ENCODE measurements around the gene CDC34. TPM values are rescaled to one million over a fixed set of nuclear protein-coding genes. Genes with fewer than 3 reads are reported as not detected.

CDC34 gene
- total RNA-seq, 1 experiment from 2014 or later: 93.3 TPM

DNA sequence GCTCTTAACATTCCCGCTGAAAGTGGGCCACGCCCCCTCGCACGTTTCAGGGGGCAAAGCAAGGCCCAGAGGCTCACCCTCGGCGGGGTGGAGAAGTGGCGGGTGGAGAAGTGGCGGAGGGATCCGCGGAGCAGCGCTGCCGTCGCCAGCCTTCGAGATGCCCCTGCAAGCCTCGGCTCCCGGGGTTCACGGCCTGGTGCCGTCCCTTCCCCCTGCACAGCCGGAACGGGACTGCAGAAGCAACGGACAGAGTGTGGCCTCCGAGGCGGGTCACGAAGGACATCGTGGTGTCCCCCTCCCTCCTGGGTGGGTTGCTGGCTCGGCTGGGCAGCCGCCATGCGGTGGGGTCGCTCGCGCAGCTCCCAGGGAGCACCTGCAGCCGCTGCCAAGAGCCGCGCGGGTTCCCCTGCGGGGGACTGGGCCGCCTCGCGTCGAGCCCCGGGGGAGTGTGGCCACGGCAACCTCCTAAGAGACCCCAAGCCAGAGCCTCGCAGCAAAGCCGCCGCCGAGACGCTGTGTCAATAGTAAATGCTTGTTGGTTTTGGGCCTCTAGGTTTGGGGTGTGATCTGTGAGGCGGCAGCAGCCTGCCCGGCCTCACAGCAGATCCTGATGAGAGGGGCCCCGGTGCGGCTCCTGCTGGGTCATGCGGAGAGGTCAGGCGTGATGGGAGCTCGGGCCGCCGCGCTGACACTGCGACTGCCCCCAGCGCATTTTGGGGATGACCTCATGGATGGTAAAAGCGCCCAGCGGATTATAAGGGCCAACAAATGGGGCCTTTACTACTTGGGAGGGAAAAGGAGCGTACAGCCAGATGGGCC, 18.8 kb upstream of the CDC34 start:
- no peaks in the 10 kb centered on the region for H3K27me3 ChIP-seq (ENCODE audit: insufficient read depth, low read depth)
- POLR2A ChIA-PET (ENCODE audit: unreplicated experiment): no interaction called here
- BruUV-seq (replicated peaks): no TSS peak
- no peaks in the 10 kb centered on the region for H3K9me2 ChIP-seq (ENCODE audit: insufficient read depth)
- H4K20me1 ChIP-seq (ENCODE audit: insufficient read depth): no peaks in the 10 kb centered on the region
- no peak overlapping the region for H3K4me3 ChIP-seq
- H3K36me3 ChIP-seq (ENCODE audit: low read depth): no peaks in the 10 kb centered on the region
- H3K4me1 ChIP-seq (replicated peaks; ENCODE audit: insufficient read depth): no peaks in the 10 kb centered on the region
- H3K4me2 ChIP-seq: no peak overlapping the region
- H3K27ac ChIP-seq: no peak overlapping the region
- no peak for DNase-seq
- no peaks in the 10 kb centered on the region for H3K9me3 ChIP-seq (ENCODE audit: insufficient read depth, low read depth)
- CTCF ChIA-PET: no interaction called here
- TF ChIP-seq EZH2 (IDR thresholded peaks at IDR 0.05; ENCODE audit: low read depth): no peak
- TF ChIP-seq, protein P1, sequence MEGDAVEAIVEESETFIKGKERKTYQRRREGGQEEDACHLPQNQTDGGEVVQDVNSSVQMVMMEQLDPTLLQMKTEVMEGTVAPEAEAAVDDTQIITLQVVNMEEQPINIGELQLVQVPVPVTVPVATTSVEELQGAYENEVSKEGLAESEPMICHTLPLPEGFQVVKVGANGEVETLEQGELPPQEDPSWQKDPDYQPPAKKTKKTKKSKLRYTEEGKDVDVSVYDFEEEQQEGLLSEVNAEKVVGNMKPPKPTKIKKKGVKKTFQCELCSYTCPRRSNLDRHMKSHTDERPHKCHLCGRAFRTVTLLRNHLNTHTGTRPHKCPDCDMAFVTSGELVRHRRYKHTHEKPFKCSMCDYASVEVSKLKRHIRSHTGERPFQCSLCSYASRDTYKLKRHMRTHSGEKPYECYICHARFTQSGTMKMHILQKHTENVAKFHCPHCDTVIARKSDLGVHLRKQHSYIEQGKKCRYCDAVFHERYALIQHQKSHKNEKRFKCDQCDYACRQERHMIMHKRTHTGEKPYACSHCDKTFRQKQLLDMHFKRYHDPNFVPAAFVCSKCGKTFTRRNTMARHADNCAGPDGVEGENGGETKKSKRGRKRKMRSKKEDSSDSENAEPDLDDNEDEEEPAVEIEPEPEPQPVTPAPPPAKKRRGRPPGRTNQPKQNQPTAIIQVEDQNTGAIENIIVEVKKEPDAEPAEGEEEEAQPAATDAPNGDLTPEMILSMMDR (conservative IDR thresholded peaks at IDR 0.05): no peak
- H2AFZ ChIP-seq: no peak overlapping the region
- H3K79me2 ChIP-seq (ENCODE audit: low read depth): peaks cover 6% of the 10 kb centered on the region
- H3F3A ChIP-seq (ENCODE audit: insufficient read depth, low read depth): peaks cover 12% of the 10 kb centered on the region; the same call in 1 of the 2 replicates
- intact Hi-C loops (cut with micrococcal nuclease; ENCODE audit: unreplicated experiment): no loop called here

DNA sequence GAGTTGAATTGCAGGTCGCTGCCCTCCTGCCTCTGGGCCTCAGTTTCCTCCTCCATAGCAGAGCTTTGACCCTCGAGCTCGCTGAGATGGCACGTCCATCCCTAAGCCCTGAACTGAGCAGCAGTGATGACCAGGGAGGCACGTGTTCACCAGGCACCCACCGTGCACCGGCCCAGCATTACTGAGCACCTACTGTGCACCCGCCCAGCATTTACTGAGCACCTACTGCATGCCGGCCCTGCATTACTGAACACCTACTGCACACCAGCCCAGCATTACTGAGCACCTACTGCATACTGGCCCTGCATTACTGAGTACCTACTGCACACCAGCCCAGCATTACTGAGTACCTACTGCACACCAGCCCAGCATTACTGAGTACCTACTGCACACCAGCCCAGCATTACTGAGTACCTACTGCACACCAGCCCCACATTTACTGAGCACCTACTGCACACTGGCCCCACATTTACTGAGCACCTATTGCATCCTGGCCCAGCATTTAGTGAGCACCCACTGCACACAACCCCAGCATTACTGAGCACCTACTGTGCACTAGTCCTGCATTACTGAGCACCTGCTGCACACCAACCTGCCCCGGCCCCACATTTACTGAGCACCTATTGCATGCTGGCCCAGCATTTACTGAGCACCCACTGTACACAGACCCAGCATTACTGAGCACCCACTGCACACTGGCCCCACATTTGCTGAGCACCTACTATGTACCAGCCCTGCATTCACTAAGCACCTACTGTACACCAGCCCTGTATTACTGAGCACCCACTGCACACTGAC, 18.0 kb upstream of the CDC34 start:
- no peaks in the 10 kb centered on the region for H3K27me3 ChIP-seq (ENCODE audit: insufficient read depth, low read depth)
- peaks cover 12% of the 10 kb centered on the region; the same call in 1 of the 2 replicates for H3F3A ChIP-seq (ENCODE audit: insufficient read depth, low read depth)
- no peaks in the 10 kb centered on the region for H3K4me1 ChIP-seq (replicated peaks; ENCODE audit: insufficient read depth)
- no peaks in the 10 kb centered on the region for H3K36me3 ChIP-seq (ENCODE audit: low read depth)
- H2AFZ ChIP-seq: no peak overlapping the region
- POLR2A ChIA-PET (ENCODE audit: unreplicated experiment): no interaction called here
- H3K9me2 ChIP-seq (ENCODE audit: insufficient read depth): no peaks in the 10 kb centered on the region
- no peaks in the 10 kb centered on the region for H3K79me2 ChIP-seq (ENCODE audit: low read depth)
- H3K9me3 ChIP-seq (ENCODE audit: insufficient read depth, low read depth): no peaks in the 10 kb centered on the region
- CTCF ChIA-PET: no interaction called here
- H4K20me1 ChIP-seq (ENCODE audit: insufficient read depth): no peaks in the 10 kb centered on the region
- no peak overlapping the region for H3K27ac ChIP-seq
- no TSS peak for BruUV-seq (replicated peaks)
- DNase-seq: no peak
- no peak for TF ChIP-seq EZH2 (IDR thresholded peaks at IDR 0.05; ENCODE audit: low read depth)
- TF ChIP-seq, protein P1 (conservative IDR thresholded peaks at IDR 0.05): no peak
- H3K4me2 ChIP-seq: no peak overlapping the region
- no peak overlapping the region for H3K4me3 ChIP-seq
- intact Hi-C loops (cut with micrococcal nuclease; ENCODE audit: unreplicated experiment): no loop called here

DNA sequence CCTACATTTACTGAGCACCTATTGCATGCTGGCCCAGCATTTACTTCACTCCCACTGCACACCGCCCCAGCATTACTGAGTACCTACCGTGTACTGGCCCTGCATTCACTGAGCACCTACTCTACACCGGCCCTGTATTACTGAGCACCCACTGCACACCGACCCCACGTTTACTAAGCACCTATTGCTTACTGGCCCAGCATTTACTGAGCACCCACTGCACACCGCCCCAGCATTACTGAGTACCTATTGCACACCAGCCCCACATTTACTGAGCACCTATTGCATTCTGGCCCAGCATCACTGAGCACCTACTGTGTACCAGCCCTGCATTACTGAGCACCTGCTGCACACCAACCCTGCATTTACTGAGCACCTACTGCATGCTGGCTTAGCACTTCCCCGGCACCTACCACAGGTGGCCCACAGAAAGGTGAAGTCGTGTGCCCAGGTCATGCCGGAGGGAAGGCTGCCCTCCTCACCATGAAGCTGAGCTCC, 17.3 kb upstream of the CDC34 start:
- Histone ChIP-seq H4K20me1 (ENCODE audit: insufficient read depth) (no peaks in the 10 kb centered on the region), H3K4me1 (replicated peaks; ENCODE audit: insufficient read depth) (no peaks in the 10 kb centered on the region), H3K36me3 (ENCODE audit: low read depth) (no peaks in the 10 kb centered on the region), H3K27ac (no peak overlapping the region), H3K9me2 (ENCODE audit: insufficient read depth) (no peaks in the 10 kb centered on the region), H3K79me2 (ENCODE audit: low read depth) (no peaks in the 10 kb centered on the region), H3K4me3 (no peak overlapping the region), H2AFZ (no peak overlapping the region), H3K9me3 (ENCODE audit: insufficient read depth, low read depth) (no peaks in the 10 kb centered on the region), H3F3A (ENCODE audit: insufficient read depth, low read depth) (peaks cover 12% of the 10 kb centered on the region; the same call in 1 of the 2 replicates), H3K27me3 (ENCODE audit: insufficient read depth, low read depth) (no peaks in the 10 kb centered on the region), H3K4me2 (no peak overlapping the region)
- intact Hi-C loops (cut with micrococcal nuclease; ENCODE audit: unreplicated experiment): no loop called here
- TF ChIP-seq, protein P1 (conservative IDR thresholded peaks at IDR 0.05): no peak
- no peak for TF ChIP-seq EZH2 (IDR thresholded peaks at IDR 0.05; ENCODE audit: low read depth)
- no peak for DNase-seq
- no TSS peak for BruUV-seq (replicated peaks)
- ChIA-PET POLR2A (ENCODE audit: unreplicated experiment) (no interaction called here), CTCF (no interaction called here)
